Ascending aorta (tissue), 2 donors: Measurements from ENCODE around the gene CCDC86. TPM values are rescaled to one million over a fixed set of nuclear protein-coding genes. Genes with fewer than 3 reads are reported as not detected.
"Not testable (repeated sequence)": the region's sequence is repeated elsewhere in the genome, so short reads cannot be mapped to it uniquely, and the experiment has no call there.

Experiments
- DNase-seq, 2 donors: peaks; one replicate each; pipeline ENCODE4 v3.0.0-alpha.2; 2019; ENCODE audit warnings: low spot score in 2 of 2
- H3K27ac ChIP-seq, 2 donors: fragments of 200-600 bp; sonication (generic); one replicate each; pipeline ENCODE4 v1.5.1; 2016 to 2017; ENCODE audit warnings: mild to moderate bottlenecking in 1 of 2
- H3K27me3 ChIP-seq: fragments of 200-600 bp; sonication (generic); one replicate; pipeline ENCODE4 v1.5.1; 2017
- H3K36me3 ChIP-seq, 2 donors: fragments of 200-600 bp; sonication (generic); one replicate each; pipeline ENCODE4 v1.5.1; 2016
- H3K4me1 ChIP-seq, 2 donors: fragments of 200-600 bp; sonication (generic); one replicate each; pipeline ENCODE4 v1.5.1; 2016 to 2017; ENCODE audit warnings: mild to moderate bottlenecking in 1 of 2
- H3K4me3 ChIP-seq, 2 donors: fragments of 200-600 bp; sonication (generic); one replicate each; pipeline ENCODE4 v1.5.1; 2016 to 2017; ENCODE audit warnings: mild to moderate bottlenecking in 1 of 2
- H3K9me3 ChIP-seq, 2 donors: fragments of 200-600 bp; sonication (generic); one replicate each; pipeline ENCODE4 v1.5.1; 2016
- intact Hi-C: fragments of 100-400 bp; cut with DNase I; formaldehyde crosslinking; loops from one replicate; pipeline ENCODE4 v1.15.1; 2023
- total RNA-seq: library from RNA; depleted of rRNA; stranded (reverse); fragments of >200 nt; gene quantifications from one replicate; pipeline ENCODE4 v1.1.0, GENCODE V29; 2016
- TF ChIP-seq, protein P1 (sequence below), 3 experiments: fragments of 200-600 bp in 2 of 3; fragments of 450-650 bp in 1 of 3; sonication (generic) in 2 of 3; IDR thresholded peaks; one replicate each; pipeline ENCODE4 v1.5.1; 2016 to 2019; ENCODE audit warnings: antibody characterized with exemption in 3 of 3, mild to moderate bottlenecking in 1 of 3, moderate library complexity in 1 of 3

The CCDC86 gene
- total RNA-seq, 1 donor from 2014 or later, result 16.0 TPM

DNA sequence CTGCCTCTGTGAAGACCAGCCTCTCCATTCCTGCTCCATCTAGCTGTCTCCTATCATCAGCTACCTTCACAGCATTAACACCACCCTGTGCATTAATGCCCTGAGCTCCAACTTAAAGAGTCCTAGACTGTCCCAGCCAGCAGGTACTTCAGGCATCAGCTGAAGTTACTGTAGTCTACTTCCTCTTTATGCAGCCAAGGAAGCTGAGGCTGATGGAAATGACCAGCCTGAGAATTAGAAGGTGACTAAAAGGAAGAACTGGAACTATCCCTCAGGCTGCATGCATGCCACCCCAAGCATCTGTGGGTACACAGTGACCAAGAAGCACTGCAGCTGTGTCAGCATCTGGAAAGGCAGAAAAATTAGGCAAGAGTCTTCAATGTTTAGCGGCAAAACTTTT is 28.6 kb upstream of the CCDC86 start:
- H3K36me3 ChIP-seq, result no peaks in the 10 kb centered on the region
- peaks cover 10 to 11% of the 10 kb centered on the region in 2 donors for H3K9me3 ChIP-seq
- H3K4me1 ChIP-seq, result no peaks in the 10 kb centered on the region
- DNase-seq, result no peak
- intact Hi-C loops, result no loop called here
- H3K27ac ChIP-seq, result no peak overlapping the region
- no peaks in the 10 kb centered on the region for H3K27me3 ChIP-seq
- H3K4me3 ChIP-seq, result no peak overlapping the region
- TF ChIP-seq, protein P1, sequence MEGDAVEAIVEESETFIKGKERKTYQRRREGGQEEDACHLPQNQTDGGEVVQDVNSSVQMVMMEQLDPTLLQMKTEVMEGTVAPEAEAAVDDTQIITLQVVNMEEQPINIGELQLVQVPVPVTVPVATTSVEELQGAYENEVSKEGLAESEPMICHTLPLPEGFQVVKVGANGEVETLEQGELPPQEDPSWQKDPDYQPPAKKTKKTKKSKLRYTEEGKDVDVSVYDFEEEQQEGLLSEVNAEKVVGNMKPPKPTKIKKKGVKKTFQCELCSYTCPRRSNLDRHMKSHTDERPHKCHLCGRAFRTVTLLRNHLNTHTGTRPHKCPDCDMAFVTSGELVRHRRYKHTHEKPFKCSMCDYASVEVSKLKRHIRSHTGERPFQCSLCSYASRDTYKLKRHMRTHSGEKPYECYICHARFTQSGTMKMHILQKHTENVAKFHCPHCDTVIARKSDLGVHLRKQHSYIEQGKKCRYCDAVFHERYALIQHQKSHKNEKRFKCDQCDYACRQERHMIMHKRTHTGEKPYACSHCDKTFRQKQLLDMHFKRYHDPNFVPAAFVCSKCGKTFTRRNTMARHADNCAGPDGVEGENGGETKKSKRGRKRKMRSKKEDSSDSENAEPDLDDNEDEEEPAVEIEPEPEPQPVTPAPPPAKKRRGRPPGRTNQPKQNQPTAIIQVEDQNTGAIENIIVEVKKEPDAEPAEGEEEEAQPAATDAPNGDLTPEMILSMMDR (IDR thresholded peaks at IDR 0.05), result no peak

GRCh38 chr11:60814112-60814511 is 27.8 kb upstream of the CCDC86 start:
- no peaks in the 10 kb centered on the region for H3K4me1 ChIP-seq
- H3K9me3 ChIP-seq, result peaks cover 10 to 11% of the 10 kb centered on the region in 2 donors
- H3K4me3 ChIP-seq, result no peak overlapping the region
- no peak for DNase-seq
- TF ChIP-seq, protein P1 (IDR thresholded peaks at IDR 0.05), result no peak
- H3K27ac ChIP-seq, result no peak overlapping the region
- intact Hi-C loops, result no loop called here
- no peaks in the 10 kb centered on the region for H3K27me3 ChIP-seq
- H3K36me3 ChIP-seq, result no peaks in the 10 kb centered on the region

- H3K36me3 ChIP-seq, result no peaks in the 10 kb centered on the region
- H3K4me3 ChIP-seq, result no peak overlapping the region
- no peaks in the 10 kb centered on the region for H3K27me3 ChIP-seq
- H3K4me1 ChIP-seq, result no peaks in the 10 kb centered on the region
- TF ChIP-seq, protein P1 (IDR thresholded peaks at IDR 0.05), result no peak
- intact Hi-C loops, result no loop called here
- no peak overlapping the region for H3K27ac ChIP-seq
- DNase-seq, result no peak
- H3K9me3 ChIP-seq, result peaks cover 10 to 11% of the 10 kb centered on the region in 2 donors
These were observed 25.2 kb upstream of the CCDC86 start for GRCh38 chr11:60816590-60817157.

DNA sequence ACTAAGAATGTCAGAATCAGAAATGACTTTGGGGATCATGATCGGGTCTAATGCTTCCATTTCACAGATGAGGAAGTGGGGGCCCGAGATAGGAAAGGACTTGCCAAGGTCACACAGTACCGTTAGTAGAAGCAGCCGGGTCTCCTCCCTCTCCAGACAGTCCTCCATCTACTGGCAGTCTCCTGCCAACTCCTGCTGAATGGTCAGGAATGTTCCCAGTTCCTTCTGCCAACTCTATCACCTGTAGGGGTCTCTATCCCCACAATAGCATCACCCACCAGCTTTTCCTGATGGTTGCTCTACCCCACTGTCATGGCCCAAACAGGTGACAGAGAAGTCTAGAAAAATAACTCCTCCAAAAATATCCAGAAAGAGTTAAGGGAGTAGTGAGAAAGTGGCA is 23.9 kb upstream of the CCDC86 start:
- DNase-seq, result no peak
- no peaks in the 10 kb centered on the region for H3K27me3 ChIP-seq
- H3K4me1 ChIP-seq, result no peaks in the 10 kb centered on the region
- TF ChIP-seq, protein P1 (IDR thresholded peaks at IDR 0.05), result no peak
- intact Hi-C loops, result no loop called here
- H3K9me3 ChIP-seq, result peaks cover 10 to 11% of the 10 kb centered on the region in 2 donors
- no peak overlapping the region for H3K4me3 ChIP-seq
- H3K27ac ChIP-seq, result no peak overlapping the region
- no peaks in the 10 kb centered on the region for H3K36me3 ChIP-seq

GRCh38 chr11:60821827-60822599 is 19.9 kb upstream of the CCDC86 start:
- Histone ChIP-seq H3K27ac (no peak overlapping the region), H3K27me3 (no peaks in the 10 kb centered on the region), H3K4me1 (no peaks in the 10 kb centered on the region), H3K4me3 (no peak overlapping the region), H3K36me3 (no peaks in the 10 kb centered on the region), H3K9me3 (peaks cover 3 to 4% of the 10 kb centered on the region in 2 donors)
- TF ChIP-seq, protein P1 (IDR thresholded peaks at IDR 0.05), result no peak
- no peak for DNase-seq
- intact Hi-C loops, result no loop called here

- H3K4me1 ChIP-seq, H3K27me3 ChIP-seq, H3K36me3 ChIP-seq, H3K4me3 ChIP-seq, DNase-seq, H3K9me3 ChIP-seq, intact Hi-C loops, H3K27ac ChIP-seq: not testable (repeated sequence)
These were observed 18.1 kb upstream of the CCDC86 start for GRCh38 chr11:60823745-60824306.
